DMS53 (cell line): ENCODE data around the gene ALG10B.
"Not testable (repeated sequence)": the region's sequence is repeated elsewhere in the genome, so short reads cannot be mapped to it uniquely, and the experiment has no call there.

Experiments
- DNase-seq: peaks from one replicate; lab custom pipeline; 2025; lab: John Stamatoyannopoulos, UW

The ALG10B gene, protein sequence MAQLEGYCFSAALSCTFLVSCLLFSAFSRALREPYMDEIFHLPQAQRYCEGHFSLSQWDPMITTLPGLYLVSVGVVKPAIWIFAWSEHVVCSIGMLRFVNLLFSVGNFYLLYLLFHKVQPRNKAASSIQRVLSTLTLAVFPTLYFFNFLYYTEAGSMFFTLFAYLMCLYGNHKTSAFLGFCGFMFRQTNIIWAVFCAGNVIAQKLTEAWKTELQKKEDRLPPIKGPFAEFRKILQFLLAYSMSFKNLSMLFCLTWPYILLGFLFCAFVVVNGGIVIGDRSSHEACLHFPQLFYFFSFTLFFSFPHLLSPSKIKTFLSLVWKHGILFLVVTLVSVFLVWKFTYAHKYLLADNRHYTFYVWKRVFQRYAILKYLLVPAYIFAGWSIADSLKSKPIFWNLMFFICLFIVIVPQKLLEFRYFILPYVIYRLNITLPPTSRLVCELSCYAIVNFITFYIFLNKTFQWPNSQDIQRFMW

DNA sequence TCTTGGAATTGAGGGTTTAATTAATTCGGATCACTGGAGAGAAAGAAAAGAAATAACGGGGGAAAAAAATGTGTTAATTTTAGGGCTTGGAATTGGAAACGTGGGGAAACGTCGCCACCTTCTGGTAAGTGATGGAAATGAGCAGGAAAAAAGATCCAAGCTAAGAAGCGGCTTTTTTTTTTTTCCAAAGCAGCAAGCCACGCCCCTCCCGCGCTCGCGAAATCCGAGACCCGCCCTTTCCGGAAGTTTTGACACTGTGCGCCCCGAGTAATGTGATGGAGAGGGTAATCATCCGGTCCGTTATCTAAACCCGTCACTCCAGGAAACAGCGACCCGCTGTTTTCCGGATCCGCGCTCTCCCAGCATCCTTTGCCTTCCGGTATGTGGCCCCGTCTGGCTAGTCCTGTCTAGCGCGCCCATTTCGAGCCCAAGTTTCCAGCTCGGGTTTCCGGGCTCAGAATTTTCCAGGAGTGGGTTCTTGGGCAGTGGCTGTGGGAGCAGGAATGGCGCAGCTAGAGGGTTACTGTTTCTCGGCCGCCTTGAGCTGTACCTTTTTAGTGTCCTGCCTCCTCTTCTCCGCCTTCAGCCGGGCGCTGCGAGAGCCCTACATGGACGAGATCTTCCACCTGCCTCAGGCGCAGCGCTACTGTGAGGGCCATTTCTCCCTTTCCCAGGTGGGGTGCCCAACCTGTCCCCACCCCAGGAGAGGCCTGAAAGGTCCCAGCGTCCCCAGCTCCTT, at the start of gene ALG10B:
TSS of gene ALG10B (plus strand) at position 384 of the 739 bp plus-strand sequence. CDS start at position 504, 120 bp downstream.
- peak; percentile 98 for DNase-seq

DNA sequence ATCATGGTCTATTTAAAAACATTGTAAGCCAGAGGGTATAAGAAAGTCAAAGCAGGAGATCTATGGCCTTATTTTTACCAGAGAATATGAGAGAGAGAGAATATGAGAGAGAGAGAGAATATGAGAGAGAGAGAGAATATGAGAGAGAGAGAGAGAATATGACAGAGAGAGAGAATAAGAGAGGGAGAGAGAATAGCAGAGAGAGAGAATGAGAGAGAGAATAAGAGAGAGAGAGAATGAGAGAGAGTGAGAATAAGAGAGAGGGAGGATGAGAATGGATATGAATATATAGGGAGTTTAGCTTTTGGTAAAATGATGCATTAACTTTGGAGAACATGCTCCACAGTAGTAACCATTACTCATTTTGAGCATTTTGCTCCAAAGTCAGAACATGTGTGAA, 48.0 kb upstream of the ALG10B start:
- no peak for DNase-seq

DNA sequence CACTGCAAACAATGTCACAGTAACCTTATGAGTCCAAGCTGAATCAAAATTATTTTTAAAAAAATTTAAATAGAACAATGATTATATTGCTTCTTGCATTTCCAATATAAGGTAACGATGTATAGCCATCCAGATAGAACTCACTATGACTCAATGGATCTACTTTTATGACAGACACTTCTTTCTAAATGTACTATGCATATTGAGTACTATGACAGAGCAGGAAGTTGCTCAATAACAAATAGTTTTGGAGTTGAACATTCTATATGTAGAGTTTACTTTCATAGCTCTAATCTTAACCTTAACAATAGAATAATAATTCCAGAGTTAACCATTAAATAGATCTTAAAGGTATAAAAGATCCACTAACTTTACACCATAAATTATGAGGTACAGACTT, 46.7 kb upstream of the ALG10B start:
- DNase-seq = no peak

DNA sequence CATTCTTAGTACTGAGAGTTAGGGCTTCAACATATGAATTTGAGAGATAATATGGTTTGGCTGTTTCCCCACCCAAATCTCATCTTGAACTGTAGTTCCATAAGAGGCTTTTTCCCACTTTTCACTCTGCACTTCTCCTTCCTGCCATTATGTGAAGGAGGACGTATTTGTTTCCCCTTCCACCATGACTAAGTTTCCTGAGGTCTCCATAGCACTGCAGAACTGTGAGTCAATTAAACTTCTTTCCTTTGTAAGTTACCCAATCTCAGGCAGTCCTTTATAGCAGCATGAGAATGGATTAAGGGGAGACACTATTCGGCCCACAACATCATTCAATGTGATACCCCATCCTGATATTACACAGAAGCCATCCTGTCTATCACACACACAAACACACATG, 36.8 kb upstream of the ALG10B start:
- DNase-seq = no peak

DNA sequence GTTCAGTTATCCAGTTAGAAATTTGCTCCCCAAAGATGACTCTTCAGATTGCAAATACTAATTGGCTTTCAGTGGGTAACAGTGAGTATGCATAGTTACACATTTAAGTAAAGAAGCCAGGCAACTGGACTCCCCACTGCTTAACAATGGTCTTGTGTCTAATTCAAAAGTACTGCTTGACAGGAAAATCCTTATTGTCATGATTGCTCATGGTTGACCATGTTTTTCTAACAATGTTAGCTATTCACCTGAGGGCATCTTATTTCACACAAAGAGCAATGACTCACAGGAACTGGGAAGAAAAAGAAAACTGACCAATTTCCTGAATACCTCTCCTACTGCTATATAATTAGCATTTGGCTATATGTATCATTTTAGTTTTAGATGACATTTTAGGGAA, 33.7 kb upstream of the ALG10B start:
- DNase-seq = peak; percentile 55

DNA sequence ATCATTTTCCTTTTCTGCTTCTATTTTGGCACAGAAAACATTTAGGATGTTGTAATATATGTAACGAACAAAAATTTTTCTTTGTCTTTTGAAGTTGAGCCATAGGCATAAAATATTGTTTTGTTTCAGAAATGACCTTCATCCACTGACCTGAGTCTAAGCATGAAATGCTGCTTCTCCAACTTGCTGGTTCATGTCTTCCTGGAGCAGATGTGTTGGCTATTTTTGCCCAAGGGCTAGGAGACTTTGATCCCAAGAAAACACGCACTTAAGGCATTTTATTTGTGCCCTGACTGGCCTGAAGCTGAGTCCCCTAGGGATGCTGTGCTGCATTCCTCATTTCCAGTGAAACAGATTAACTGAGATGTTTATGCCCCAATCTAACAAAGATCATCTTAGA, 27.2 kb upstream of the ALG10B start:
- DNase-seq = no peak

DNA sequence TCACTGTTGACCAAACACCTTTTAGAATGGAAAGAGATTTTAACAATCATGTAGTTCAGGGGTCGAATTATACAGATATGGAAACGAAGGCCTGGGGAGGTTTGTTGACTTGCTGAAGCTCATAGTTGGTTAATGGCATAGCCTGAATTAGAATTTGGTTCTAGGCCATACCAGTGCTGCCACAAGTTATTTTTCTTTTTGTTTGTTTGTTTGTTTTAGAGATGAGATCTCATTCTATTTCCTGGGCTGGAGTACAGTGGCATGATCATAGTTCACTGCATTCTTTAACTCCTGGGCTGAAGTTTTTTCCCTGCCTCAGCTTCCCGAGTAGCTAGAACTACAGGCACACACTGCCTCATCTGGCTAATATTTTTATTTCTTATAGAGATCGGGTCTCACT, 25.4 kb upstream of the ALG10B start:
- DNase-seq = no peak

DNA sequence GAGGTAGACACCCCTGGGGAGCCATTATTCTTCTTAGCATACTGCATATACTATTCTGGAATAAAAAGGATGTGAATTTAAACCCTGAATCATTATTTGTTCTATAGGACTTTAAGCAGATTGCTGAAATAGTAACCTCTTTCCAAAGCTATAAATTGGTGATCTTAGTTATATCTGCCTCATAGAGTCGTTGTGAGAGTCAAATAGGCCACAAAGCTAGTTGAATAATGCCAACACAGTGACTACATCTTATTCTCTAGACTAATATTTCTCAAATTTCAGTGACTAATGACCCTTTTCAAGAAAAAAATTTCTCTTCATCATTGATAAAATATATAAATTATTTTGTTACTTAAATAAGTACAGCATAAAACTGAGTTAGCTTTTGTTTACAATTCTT, 13.6 kb upstream of the ALG10B start:
- not testable (repeated sequence) for DNase-seq

DNA sequence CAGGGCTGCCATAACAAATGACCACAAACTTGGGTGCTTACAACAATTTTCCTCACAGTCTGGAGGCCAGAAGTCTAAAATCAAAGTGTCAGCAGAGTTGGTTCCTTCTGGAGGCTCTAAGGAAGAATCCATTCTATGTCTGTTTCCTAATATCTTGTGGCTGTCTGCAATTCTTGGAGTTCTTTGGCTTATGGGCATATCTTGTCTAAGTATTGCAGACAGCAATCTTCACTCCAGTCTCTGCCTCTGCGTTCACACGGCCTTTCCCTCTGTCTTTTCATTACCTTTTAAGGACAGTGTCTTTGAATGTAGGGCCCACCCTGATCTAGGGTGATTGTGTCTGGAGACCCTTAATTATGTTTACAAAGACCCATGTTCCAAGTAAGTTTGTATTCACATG, 5.4 kb downstream of the ALG10B start:
- DNase-seq = not testable (repeated sequence)

DNA sequence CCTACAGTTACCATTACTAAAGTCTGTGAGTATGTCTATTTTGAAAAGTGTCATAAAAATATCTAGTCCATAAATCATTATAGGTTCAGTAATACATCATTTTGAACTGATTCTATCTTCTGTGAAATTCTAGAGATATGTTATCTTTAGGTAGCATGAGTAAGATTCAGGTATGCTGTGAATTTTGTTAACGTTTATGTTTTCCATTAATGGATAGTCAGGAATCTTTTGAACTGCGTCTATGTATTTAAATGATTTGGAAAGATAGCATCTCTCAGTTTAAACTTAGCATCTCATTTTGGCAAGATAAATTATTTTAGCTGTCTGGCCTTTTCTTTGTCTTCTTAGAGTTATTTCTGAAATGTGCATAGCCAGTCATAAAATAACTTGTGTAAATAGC, 8.3 kb downstream of the ALG10B start:
- DNase-seq = no peak

DNA sequence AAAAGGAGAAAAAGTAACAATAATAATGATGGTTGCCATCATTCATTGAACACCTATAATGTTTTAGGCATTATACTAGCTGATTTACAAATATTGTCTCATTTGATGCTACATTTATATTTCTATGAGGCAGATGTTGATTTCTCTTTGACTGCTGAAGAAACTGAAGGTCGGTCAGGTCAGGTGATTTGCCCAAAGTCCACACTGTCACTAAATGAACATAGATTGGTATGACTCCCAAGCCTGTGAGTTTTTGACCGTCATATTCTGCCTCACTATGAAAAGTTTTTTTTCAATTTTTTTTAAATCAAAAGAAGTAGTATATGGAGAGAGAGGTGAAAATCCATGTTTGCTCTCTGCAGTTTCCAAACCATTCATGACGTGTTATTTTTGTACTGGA, 10.8 kb downstream of the ALG10B start:
- DNase-seq = no peak

DNA sequence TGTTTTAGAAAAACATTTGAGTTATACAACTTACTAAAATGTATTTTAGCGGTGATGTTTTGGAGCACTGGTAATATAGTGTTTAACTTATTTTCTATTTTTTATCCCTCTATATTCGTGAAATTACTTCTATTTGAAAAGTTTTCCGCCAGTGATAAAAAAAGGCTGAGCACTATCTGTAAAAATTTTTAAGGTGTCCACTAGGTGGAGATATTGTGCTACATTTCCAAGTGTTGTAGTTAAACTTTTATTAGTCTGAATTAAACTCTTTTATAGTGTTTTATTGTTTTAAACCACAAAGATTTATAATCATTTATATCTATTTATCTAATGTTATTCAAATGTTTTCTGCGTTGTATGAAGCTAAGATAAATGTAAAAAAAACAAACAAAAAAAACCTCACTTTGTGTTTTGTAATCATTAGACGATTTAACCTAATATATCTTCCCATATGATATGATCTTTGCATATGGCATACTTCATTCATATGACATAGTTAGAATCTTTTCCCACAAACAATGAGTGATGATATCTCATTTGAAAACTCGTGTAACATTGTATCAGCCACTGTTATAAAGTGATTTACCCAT, 11.8 kb downstream of the ALG10B start:
- peak; percentile 58 for DNase-seq

DNA sequence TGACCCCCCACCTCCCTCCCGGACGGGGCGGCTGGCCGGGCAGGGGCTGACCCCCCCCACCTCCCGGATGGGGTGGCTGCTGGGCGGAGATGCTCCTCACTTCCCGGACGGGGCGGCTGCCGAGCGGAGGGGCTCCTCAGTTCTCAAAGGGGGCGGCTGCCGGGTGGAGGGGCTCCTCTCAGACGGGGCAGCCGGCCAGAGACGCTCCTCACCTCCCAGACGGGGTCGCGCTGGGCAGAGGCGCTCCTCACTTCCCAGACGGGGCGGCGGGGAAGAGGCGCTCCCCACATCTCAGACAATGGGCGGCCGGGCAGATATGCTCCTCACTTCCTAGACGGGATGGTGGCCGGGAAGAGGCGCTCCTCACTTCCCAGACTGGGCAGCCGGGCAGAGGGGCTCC, 13.8 kb downstream of the ALG10B start:
- DNase-seq = not testable (repeated sequence)

DNA sequence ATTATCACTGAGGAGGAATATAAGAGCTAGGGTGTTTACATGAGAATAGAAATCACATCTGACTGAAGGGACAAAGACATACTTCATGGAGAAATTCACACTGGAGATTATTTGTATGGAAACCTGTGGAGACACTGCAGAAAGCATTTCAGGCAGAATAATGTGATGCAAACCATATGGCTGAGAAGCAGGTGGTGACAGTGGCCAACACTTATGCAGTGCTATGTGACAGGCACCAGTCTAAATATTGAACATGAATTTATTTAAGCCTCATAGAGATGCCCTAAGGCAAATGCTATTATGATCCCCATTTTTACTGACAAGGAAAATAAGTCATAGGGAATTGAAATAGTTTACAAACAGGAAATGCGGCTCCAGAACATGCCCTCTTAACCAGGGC, 16.2 kb downstream of the ALG10B start:
- no peak for DNase-seq

DNA sequence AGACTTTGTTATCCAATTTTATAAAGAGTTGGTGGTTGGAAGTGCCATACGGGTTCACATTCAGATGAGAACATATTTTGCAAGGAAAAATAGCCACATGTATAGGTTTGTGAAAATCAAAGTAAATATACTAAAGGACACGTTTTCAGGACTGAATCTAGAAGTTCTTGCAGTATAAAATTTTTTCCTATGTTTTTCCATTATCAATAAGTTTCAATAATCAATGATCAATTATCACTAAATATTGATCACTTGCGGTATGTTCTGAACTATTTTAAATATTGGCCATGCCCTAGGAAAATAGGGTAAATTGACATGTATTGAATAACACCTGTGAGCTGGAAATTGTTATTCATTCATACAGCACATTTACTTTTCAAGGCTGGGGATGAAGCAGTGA, 25.9 kb downstream of the ALG10B start:
- no peak for DNase-seq

DNA sequence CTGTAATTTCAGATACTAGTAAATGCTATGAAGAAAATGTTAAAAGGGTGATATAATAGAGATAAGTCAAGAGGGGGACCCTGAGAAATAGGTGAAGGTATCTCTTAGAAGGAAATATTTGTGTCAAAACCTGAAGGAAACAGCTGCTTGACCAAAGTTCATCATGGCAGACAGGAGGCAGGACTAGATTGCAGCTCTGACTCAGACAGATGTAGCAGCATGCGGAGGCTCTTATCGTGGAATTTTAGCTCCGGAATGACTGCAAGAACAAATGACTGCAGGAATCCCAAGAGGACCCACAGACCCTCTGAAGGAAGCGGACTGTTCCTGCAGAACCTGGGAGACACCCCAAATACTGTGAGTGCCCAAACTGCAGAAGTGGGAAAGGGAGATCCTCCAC, 26.7 kb downstream of the ALG10B start:
- DNase-seq = not testable (repeated sequence)

DNA sequence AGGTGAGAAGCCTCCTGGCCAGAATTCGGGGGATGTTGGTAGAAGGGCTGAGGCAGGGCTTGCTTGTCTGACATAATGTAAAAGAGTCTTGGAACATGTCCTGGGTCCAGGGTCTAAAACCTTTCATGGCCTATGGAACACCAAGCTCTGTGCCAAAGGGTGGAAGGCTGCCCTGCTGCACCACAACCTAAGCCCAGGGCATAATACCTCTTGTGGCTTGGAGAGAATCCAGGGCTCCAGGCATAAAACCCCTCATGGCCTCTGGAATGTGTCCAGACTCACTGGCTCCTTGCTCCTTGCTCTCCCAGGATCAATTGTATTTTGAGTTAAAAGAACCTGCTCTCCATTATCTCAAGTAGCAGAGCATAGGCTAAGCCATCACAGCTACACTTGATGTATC, 27.3 kb downstream of the ALG10B start:
- not testable (repeated sequence) for DNase-seq

DNA sequence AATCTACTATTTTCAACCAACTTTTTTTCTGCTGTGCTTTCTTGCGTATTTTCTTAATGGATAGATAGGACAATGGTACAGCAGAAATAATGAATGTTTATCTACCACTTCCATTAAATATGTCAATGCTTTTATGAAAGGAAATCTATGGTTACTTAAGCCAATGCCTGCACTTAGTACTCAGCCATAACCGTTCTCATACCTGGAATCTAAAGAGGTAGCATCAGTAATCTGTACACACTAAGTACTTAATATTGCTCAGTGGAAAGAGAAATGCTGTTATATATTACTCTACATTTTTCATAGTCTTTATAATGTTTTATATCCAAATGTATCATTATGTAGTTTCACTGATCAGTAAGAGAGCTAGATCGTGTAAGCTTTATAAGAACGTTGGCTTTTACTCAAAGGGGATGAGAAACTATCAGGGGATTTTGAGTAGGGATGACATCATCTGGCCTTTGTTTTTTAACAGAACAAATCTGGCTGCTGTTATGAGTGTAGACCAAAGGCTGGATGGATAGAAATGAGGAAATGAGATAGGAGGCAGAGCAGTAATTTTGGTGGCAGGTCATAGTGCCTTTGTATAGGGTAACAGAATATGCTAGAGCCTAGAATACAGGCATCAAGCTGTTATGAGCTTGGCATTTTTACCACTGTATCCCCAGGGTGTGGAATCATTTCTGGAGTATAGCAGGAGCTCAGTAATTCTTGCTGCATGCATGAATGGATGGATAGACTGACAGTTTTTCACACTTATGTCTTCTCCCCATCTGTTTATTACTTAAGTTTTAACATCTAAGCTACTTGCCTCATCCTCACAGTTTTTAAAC, 34.0 kb downstream of the ALG10B start:
- no peak for DNase-seq

DNA sequence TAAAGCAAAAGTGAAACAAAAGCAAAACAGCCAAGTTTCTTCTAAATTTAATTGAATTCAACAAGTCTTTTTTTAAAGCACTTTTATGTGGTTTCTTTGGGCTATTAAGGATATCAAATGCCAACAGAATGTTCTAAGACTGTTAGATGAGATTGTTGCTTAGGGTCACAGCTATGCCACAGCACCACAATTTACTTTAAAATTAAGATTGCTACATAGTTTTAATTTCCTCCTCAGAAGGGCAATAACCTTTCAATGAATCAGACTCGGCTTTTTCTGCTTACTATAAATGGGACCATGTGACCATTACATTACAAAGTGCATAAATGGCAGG, 34.6 kb downstream of the ALG10B start:
- DNase-seq = not testable (repeated sequence)

DNA sequence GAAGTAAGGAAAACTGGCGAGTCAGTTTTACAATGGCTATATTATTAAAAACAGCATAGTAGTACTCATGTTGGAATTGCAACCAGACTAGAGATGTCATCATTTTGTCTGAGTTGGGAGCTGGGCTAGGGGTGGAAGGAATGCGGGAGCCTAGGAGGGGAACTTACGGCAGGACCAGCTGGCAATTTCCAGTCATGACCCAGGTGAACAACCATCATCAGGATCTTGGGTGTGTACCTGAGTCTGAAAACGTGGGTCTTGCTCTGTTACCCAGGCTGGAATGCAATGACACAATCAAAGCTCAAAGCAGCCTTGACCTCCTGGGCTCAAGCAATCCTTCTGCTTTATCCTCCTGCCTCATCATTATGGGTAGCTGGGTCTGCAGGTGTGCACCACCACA, 50.9 kb downstream of the ALG10B start:
- DNase-seq = no peak

DNA sequence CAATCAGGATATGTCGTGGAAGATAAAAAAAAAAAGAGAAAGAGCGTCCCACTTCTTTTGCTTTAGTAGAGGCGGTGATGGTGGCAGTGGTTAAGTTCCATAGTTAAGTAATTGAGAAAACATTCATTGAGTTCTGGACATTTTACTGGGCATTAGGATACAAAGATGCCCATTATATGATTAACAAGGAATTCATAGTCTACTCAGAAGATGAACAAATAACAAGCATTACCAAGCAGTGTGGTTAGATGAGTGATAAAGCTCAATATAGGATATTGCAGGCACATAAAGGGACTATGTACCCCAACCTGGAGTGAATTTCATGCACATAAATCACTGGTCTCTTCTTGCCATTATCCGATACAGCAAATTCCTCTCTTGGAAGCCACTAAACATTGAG, 53.7 kb downstream of the ALG10B start:
- no peak for DNase-seq

DNA sequence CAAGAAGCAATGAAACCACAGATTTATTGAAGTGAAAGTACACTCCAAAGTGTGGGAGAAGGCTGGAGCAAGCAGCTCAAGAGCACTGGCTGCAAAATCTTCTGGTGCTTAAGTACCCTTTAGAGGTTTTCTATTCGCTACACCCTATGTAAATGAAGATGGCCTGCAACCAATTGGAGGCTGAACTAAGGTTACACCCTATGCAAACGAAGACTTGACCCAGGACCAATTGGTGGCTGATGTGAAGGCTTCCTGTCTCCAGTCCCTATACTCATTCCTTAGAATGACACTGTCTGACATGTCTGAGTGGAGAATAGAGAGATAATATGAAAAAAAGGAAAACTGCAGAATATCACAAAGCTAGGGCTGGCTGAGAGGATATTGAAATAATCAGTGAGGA, 57.2 kb downstream of the ALG10B start:
- DNase-seq = peak; percentile 10
